ENCODE results near the gene KDR.

KDR gene

GRCh38 chr4:55162396-55162795, 37.0 kb upstream of the KDR start:
- Histone ChIP-seq H3K36me3 (ENCODE audit: control insufficient read depth, insufficient read depth, low read length) (no peaks in the 10 kb centered on the region), H3K4me3 (replicated peaks; ENCODE audit: low read depth, low read length) (no peak overlapping the region), H3K27me3 (replicated peaks; ENCODE audit: control insufficient read depth, insufficient read depth, low read length) (no peaks in the 10 kb centered on the region)
- no peak for TF ChIP-seq CTCF (IDR thresholded peaks at IDR 0.05; ENCODE audit: insufficient read depth, low read length, poor library complexity, severe bottlenecking)
- DNase-seq (ENCODE audit: extremely low read depth, insufficient read length): no peak

GRCh38 chr4:55161739-55162138, 36.3 kb upstream of the KDR start:
- Histone ChIP-seq H3K36me3 (ENCODE audit: control insufficient read depth, insufficient read depth, low read length) (no peaks in the 10 kb centered on the region), H3K4me3 (replicated peaks; ENCODE audit: low read depth, low read length) (no peak overlapping the region), H3K27me3 (replicated peaks; ENCODE audit: control insufficient read depth, insufficient read depth, low read length) (no peaks in the 10 kb centered on the region)
- no peak for TF ChIP-seq CTCF (IDR thresholded peaks at IDR 0.05; ENCODE audit: insufficient read depth, low read length, poor library complexity, severe bottlenecking)
- DNase-seq (ENCODE audit: extremely low read depth, insufficient read length): no peak

- Histone ChIP-seq H3K27me3 (replicated peaks; ENCODE audit: control insufficient read depth, insufficient read depth, low read length) (no peaks in the 10 kb centered on the region), H3K36me3 (ENCODE audit: control insufficient read depth, insufficient read depth, low read length) (no peaks in the 10 kb centered on the region), H3K4me3 (replicated peaks; ENCODE audit: low read depth, low read length) (no peak overlapping the region)
- no peak for TF ChIP-seq CTCF (IDR thresholded peaks at IDR 0.05; ENCODE audit: insufficient read depth, low read length, poor library complexity, severe bottlenecking)
- DNase-seq (ENCODE audit: extremely low read depth, insufficient read length): no peak
Observed at GRCh38 chr4:55159851-55160250, 34.5 kb upstream of the KDR start.

GRCh38 chr4:55158957-55159356, 33.6 kb upstream of the KDR start:
- TF ChIP-seq CTCF (IDR thresholded peaks at IDR 0.05; ENCODE audit: insufficient read depth, low read length, poor library complexity, severe bottlenecking): no peak
- DNase-seq (ENCODE audit: extremely low read depth, insufficient read length): no peak

GRCh38 chr4:55157559-55158277, 32.3 kb upstream of the KDR start:
- Histone ChIP-seq H3K27me3 (replicated peaks; ENCODE audit: control insufficient read depth, insufficient read depth, low read length) (no peaks in the 10 kb centered on the region), H3K36me3 (ENCODE audit: control insufficient read depth, insufficient read depth, low read length) (no peaks in the 10 kb centered on the region), H3K4me3 (replicated peaks; ENCODE audit: low read depth, low read length) (no peak overlapping the region)
- peak; percentile 1 for DNase-seq (ENCODE audit: extremely low read depth, insufficient read length)
- TF ChIP-seq CTCF (IDR thresholded peaks at IDR 0.05; ENCODE audit: insufficient read depth, low read length, poor library complexity, severe bottlenecking): no peak

More at GRCh38 chr4:55158957-55159356, 33.6 kb upstream of the KDR start:
- Histone ChIP-seq H3K36me3 (ENCODE audit: control insufficient read depth, insufficient read depth, low read length) (no peaks in the 10 kb centered on the region), H3K4me3 (replicated peaks; ENCODE audit: low read depth, low read length) (no peak overlapping the region), H3K27me3 (replicated peaks; ENCODE audit: control insufficient read depth, insufficient read depth, low read length) (no peaks in the 10 kb centered on the region)

GRCh38 chr4:55154933-55155332, 29.5 kb upstream of the KDR start:
- no peak for TF ChIP-seq CTCF (IDR thresholded peaks at IDR 0.05; ENCODE audit: insufficient read depth, low read length, poor library complexity, severe bottlenecking)
- DNase-seq (ENCODE audit: extremely low read depth, insufficient read length): no peak
- Histone ChIP-seq H3K4me3 (replicated peaks; ENCODE audit: low read depth, low read length) (no peak overlapping the region), H3K36me3 (ENCODE audit: control insufficient read depth, insufficient read depth, low read length) (no peaks in the 10 kb centered on the region), H3K27me3 (replicated peaks; ENCODE audit: control insufficient read depth, insufficient read depth, low read length) (no peaks in the 10 kb centered on the region)

Measured in GM06990 (cell line).